HG03439 (cell line): Measurements from ENCODE around the gene ATAD3C.
A peak's percentile ranks its signal among the peaks of the same experiment; 100 is the strongest.
"Not testable (repeated sequence)": the region's sequence is repeated elsewhere in the genome, so short reads cannot be mapped to it uniquely, and the experiment has no call there.

Source experiments
- ATAC-seq: cut with Tn5 transposase; IDR thresholded peaks from one replicate; pipeline ENCODE4 v1.9.1; 2021; ENCODE audit warnings: mild to moderate bottlenecking, moderate library complexity; ENCODE audit not compliant: unreplicated experiment

Gene ATAD3C

GRCh38 chr1:1440262-1441001 lies 9.1 kb upstream of the ATAD3C start:
- ATAC-seq = no peak

- no peak for ATAC-seq
Measured at GRCh38 chr1:1441002-1441888, 8.2 kb upstream of the ATAD3C start.

- ATAC-seq = no peak
Measured at GRCh38 chr1:1442069-1442770, 7.3 kb upstream of the ATAD3C start.

GRCh38 chr1:1446631-1447030 lies 2.9 kb upstream of the ATAD3C start:
- not testable (repeated sequence) for ATAC-seq

- ATAC-seq = not testable (repeated sequence)
Measured at GRCh38 chr1:1450616-1451015, 1.1 kb downstream of the ATAD3C start.

- no peak for ATAC-seq
Measured at GRCh38 chr1:1451696-1452364, 2.3 kb downstream of the ATAD3C start.

GRCh38 chr1:1452365-1452739 lies 2.9 kb downstream of the ATAD3C start:
- not testable (repeated sequence) for ATAC-seq

- ATAC-seq = no peak
Measured at GRCh38 chr1:1452882-1453281, 3.4 kb downstream of the ATAD3C start.

GRCh38 chr1:1454286-1455056 lies 5.0 kb downstream of the ATAD3C start:
- ATAC-seq = not testable (repeated sequence)

GRCh38 chr1:1455366-1455884 lies 5.9 kb downstream of the ATAD3C start:
- ATAC-seq = no peak

GRCh38 chr1:1455934-1456333 lies 6.4 kb downstream of the ATAD3C start:
- ATAC-seq = not testable (repeated sequence)

GRCh38 chr1:1456683-1457255 lies 7.3 kb downstream of the ATAD3C start:
- ATAC-seq = not testable (repeated sequence)

- ATAC-seq = not testable (repeated sequence)
Measured at GRCh38 chr1:1459156-1459555, 9.7 kb downstream of the ATAD3C start.

- ATAC-seq = not testable (repeated sequence)
Measured at GRCh38 chr1:1459711-1460110, 10.2 kb downstream of the ATAD3C start.

- no peak for ATAC-seq
Measured at GRCh38 chr1:1460540-1461130, 11.1 kb downstream of the ATAD3C start.

- ATAC-seq = no peak
Measured at GRCh38 chr1:1461721-1462317, 12.3 kb downstream of the ATAD3C start.

- peak; percentile 42 for ATAC-seq
Measured at GRCh38 chr1:1462318-1462966, 13.0 kb downstream of the ATAD3C start.

- ATAC-seq = no peak
Measured at GRCh38 chr1:1463312-1463711, 13.8 kb downstream of the ATAD3C start.
